UCSD-AML1 (cell line): ENCODE measurements around the gene LPP.

ENCODE experiments used
- DNase-seq: peaks from one replicate; lab custom pipeline; 2025; ENCODE audit not compliant: unreplicated experiment; lab: John Stamatoyannopoulos, UW

The LPP gene

GRCh38 chr3:188194332-188194731 is 40.4 kb downstream of the LPP start:
- DNase-seq = no peak

GRCh38 chr3:188196232-188196990 is 42.5 kb downstream of the LPP start:
- no peak for DNase-seq

- no peak for DNase-seq
Measured at GRCh38 chr3:188197388-188197847, 43.5 kb downstream of the LPP start.

- no peak for DNase-seq
Measured at GRCh38 chr3:188198001-188198400, 44.0 kb downstream of the LPP start.

GRCh38 chr3:188198760-188199327 is 44.9 kb downstream of the LPP start:
- no peak for DNase-seq

- no peak for DNase-seq
Measured at GRCh38 chr3:188199386-188199785, 45.4 kb downstream of the LPP start.

GRCh38 chr3:188200481-188200880 is 46.5 kb downstream of the LPP start:
- no peak for DNase-seq

GRCh38 chr3:188202358-188203138 is 48.6 kb downstream of the LPP start:
- no peak for DNase-seq

GRCh38 chr3:188204526-188204925 is 50.6 kb downstream of the LPP start:
- DNase-seq = no peak

- no peak for DNase-seq
Measured at GRCh38 chr3:188205992-188206416, 52.0 kb downstream of the LPP start.

GRCh38 chr3:188206787-188207186 is 52.8 kb downstream of the LPP start:
- no peak for DNase-seq

GRCh38 chr3:188207941-188208515 is 54.1 kb downstream of the LPP start:
- no peak for DNase-seq

GRCh38 chr3:188208516-188208981 is 54.6 kb downstream of the LPP start:
- DNase-seq = no peak

- DNase-seq = no peak
Measured at GRCh38 chr3:188209034-188209433, 55.1 kb downstream of the LPP start.

- no peak for DNase-seq
Measured at GRCh38 chr3:188209740-188210139, 55.8 kb downstream of the LPP start.

GRCh38 chr3:188211476-188211875 is 57.5 kb downstream of the LPP start:
- DNase-seq = no peak

- no peak for DNase-seq
Measured at GRCh38 chr3:188212308-188212969, 58.5 kb downstream of the LPP start.

GRCh38 chr3:188214442-188214841 is 60.5 kb downstream of the LPP start:
- peak; percentile 24 for DNase-seq

- no peak for DNase-seq
Measured at GRCh38 chr3:188215129-188215528, 61.2 kb downstream of the LPP start.

GRCh38 chr3:188217011-188217463 is 63.1 kb downstream of the LPP start:
- peak; percentile 18 for DNase-seq

GRCh38 chr3:188217726-188218125 is 63.8 kb downstream of the LPP start:
- no peak for DNase-seq
